Thoracic aorta (tissue), 2 donors: ENCODE data around the gene MAPK13. TPM values are rescaled to one million over a fixed set of nuclear protein-coding genes. Genes with fewer than 3 reads are reported as not detected.

Experiments used
- ATAC-seq: fragments of 150-250 bp; one replicate; pipeline ENCODE4 v1.8.0; 2017; ENCODE audit warnings: low read depth; ENCODE audit not compliant: insufficient number of reproducible peaks, low FRiP score
- DNase-seq: peaks from one replicate; pipeline ENCODE4 v3.0.0-alpha.2; 2020; ENCODE audit warnings: low spot score
- H3K27ac ChIP-seq, 2 donors: fragments of 200-600 bp; sonication (generic); 1 replicate in 1 of 2; 2 replicates in 1 of 2; pipeline ENCODE4 v1.5.1; 2016; ENCODE audit warnings: mild to moderate bottlenecking in 2 of 2, moderate library complexity in 2 of 2
- H3K27me3 ChIP-seq: fragments of 200-600 bp; sonication (generic); replicated peaks from 2 replicates; pipeline ENCODE4 v1.6.0; 2016; ENCODE audit warnings: mild to moderate bottlenecking; ENCODE audit not compliant: insufficient read depth
- H3K36me3 ChIP-seq: fragments of 200-600 bp; sonication (generic); one replicate; pipeline ENCODE4 v1.5.1; 2016
- H3K4me1 ChIP-seq, 2 donors: fragments of 200-600 bp; sonication (generic); 1 replicate in 1 of 2; 2 replicates in 1 of 2; pipeline versions ENCODE4 v1.5.1 to v1.6.0; 2016; ENCODE audit warnings: low read depth in 2 of 2, mild to moderate bottlenecking in 1 of 2; ENCODE audit not compliant: control insufficient read depth in 1 of 2
- H3K4me3 ChIP-seq: fragments of 200-600 bp; sonication (generic); 2 replicates; pipeline ENCODE4 v1.5.1; 2016; ENCODE audit warnings: mild to moderate bottlenecking
- H3K9me3 ChIP-seq: fragments of 200-600 bp; sonication (generic); 2 replicates; pipeline ENCODE4 v1.5.1; 2016
- total RNA-seq, 2 donors: library from RNA; depleted of rRNA; stranded (reverse); fragments of >200 nt; gene quantifications; one replicate each; pipeline versions ENCODE4 v1.1.0 to v1.2.3, GENCODE V29; 2016
- TF ChIP-seq, protein P1 (sequence below): fragments of 200-600 bp; sonication (generic); IDR thresholded peaks from one replicate; pipeline ENCODE4 v1.5.1; 2019; ENCODE audit warnings: antibody characterized with exemption

Gene MAPK13
- total RNA-seq, 2 donors from 2014 or later, result 5.5 to 7.6 TPM

DNA sequence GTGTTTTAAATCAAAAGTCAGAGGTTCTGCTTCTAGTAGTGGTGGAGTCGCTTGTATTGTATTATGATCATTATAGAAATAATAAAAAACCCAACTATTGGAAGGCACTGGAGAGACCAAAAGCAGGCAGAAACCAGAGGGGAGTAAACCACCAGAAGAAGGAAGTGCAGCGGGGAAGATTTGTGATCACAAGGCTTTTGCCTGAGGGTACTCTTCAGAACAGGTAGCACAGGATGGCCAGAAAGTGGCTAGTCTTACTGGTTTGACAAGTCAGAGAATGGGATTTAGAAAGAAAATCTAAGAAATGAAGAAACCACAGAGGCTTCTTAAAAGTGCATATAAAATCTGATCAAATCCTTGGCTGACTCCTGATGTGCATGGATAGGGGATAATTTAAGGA is 24.0 kb downstream of the MAPK13 start:
- ATAC-seq (no peak), DNase-seq (no peak)
- H3K4me3 ChIP-seq, result no peak overlapping the region
- TF ChIP-seq, protein P1, sequence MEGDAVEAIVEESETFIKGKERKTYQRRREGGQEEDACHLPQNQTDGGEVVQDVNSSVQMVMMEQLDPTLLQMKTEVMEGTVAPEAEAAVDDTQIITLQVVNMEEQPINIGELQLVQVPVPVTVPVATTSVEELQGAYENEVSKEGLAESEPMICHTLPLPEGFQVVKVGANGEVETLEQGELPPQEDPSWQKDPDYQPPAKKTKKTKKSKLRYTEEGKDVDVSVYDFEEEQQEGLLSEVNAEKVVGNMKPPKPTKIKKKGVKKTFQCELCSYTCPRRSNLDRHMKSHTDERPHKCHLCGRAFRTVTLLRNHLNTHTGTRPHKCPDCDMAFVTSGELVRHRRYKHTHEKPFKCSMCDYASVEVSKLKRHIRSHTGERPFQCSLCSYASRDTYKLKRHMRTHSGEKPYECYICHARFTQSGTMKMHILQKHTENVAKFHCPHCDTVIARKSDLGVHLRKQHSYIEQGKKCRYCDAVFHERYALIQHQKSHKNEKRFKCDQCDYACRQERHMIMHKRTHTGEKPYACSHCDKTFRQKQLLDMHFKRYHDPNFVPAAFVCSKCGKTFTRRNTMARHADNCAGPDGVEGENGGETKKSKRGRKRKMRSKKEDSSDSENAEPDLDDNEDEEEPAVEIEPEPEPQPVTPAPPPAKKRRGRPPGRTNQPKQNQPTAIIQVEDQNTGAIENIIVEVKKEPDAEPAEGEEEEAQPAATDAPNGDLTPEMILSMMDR, result no peak
- peaks cover 3% of the 10 kb centered on the region for H3K9me3 ChIP-seq
- no peaks in the 10 kb centered on the region for H3K36me3 ChIP-seq
- H3K27me3 ChIP-seq, result no peaks in the 10 kb centered on the region
- no peaks in the 10 kb centered on the region for H3K4me1 ChIP-seq
- H3K27ac ChIP-seq, result no peak overlapping the region

DNA sequence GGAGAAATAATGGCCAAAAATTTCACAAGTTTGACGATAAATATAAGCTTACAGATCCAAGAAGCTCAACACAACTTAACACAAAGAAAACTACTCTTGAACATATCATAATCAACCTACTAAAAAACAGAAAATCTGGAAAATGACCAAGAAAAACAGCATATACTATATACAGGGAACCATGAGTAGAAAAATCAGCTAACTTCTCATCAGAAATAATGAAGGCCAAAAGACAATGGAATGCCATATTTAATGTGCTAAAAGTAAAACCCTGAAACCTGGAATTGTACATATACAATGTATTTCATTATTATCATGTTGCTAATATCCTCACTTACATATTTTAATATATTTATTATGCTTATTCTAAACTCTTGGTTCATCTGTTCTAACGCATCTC is 25.3 kb downstream of the MAPK13 start:
- H3K4me3 ChIP-seq, result no peak overlapping the region
- H3K36me3 ChIP-seq, result no peaks in the 10 kb centered on the region
- no peaks in the 10 kb centered on the region for H3K4me1 ChIP-seq
- TF ChIP-seq, protein P1, result no peak
- H3K27me3 ChIP-seq, result no peaks in the 10 kb centered on the region
- no peak overlapping the region for H3K27ac ChIP-seq
- peaks cover 3% of the 10 kb centered on the region for H3K9me3 ChIP-seq
- DNase-seq (no peak), ATAC-seq (no peak)

GRCh38 chr6:36160147-36160760 is 29.9 kb downstream of the MAPK13 start:
- Histone ChIP-seq H3K27ac (no peak overlapping the region), H3K4me3 (no peak overlapping the region), H3K9me3 (peaks cover 3% of the 10 kb centered on the region), H3K27me3 (no peaks in the 10 kb centered on the region), H3K36me3 (no peaks in the 10 kb centered on the region), H3K4me1 (no peaks in the 10 kb centered on the region)
- DNase-seq, result no peak
- no peak for ATAC-seq
- TF ChIP-seq, protein P1, result no peak

GRCh38 chr6:36169023-36170007 is 39.0 kb downstream of the MAPK13 start:
- DNase-seq (no peak), ATAC-seq (no peak)
- Histone ChIP-seq H3K27me3 (no peaks in the 10 kb centered on the region), H3K4me1 (no peaks in the 10 kb centered on the region), H3K27ac (no peak overlapping the region), H3K9me3 (no peaks in the 10 kb centered on the region), H3K36me3 (no peaks in the 10 kb centered on the region), H3K4me3 (no peak overlapping the region)
- TF ChIP-seq, protein P1, result no peak

DNA sequence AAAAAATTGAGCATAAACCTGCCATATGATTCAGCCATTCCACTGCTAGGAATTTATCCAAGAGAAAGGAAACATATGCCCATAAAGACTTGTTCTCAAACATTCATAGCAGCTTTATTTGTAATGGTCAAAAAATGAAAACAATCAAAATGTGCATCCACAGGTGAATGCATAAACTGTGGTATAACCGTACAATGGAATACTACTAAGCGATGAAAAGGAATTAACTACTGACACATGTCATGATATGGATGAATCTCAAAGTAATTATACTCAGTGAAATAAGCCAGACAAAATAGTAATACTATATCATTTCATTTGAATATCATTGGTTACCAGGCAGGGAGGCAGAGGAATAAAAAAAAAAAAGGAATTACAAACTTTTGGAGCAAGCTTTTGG is 40.4 kb downstream of the MAPK13 start:
- Histone ChIP-seq H3K36me3 (no peaks in the 10 kb centered on the region), H3K27me3 (no peaks in the 10 kb centered on the region), H3K4me1 (no peaks in the 10 kb centered on the region), H3K27ac (no peak overlapping the region), H3K9me3 (no peaks in the 10 kb centered on the region), H3K4me3 (no peak overlapping the region)
- DNase-seq, result no peak
- TF ChIP-seq, protein P1, result no peak
- ATAC-seq, result no peak
